ENCODE results near the gene NINJ1. TPM values are rescaled to one million over a fixed set of nuclear protein-coding genes. Genes with fewer than 3 reads are reported as not detected.
"Not testable (repeated sequence)": the region's sequence is repeated elsewhere in the genome, so short reads cannot be mapped to it uniquely, and the experiment has no call there.

The NINJ1 gene
- total RNA-seq, 1 donor from 2014 or later, result 11.0 TPM

DNA sequence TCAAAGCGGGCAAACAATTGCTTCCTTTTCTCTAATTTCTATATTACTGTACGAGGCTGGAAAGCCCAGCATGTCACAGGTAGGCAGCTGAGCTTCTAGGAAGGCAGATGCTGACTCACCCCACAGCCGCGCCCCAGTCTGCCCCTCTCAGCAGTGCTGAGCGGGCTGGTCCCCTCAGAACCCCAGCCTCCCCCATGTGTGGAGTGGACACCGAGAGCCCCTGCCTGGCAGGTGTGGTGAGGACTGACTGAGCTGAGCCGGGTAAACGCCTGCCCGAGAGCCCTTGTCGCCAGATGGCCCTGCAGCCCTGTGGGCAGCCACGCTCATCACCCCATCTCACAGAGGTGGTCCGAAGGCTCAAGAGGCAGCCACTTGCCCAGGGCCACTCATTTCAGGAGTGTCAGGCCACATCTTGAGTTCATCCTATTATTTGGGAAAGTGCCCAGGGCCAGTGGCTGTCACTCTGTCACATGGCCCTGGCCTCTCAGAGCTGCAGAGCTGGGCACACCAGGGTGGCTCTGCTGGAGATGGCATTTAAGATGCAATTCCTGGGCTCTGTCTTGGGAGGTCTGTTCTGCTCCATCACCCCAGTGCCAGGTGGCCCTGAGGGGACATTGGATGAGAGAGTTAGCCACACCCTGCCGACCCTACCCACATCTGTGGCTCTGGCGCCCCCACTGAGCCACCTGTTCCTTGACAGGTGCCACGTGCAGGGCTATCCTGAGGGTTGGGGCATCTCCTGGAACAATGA is 25.6 kb downstream of the NINJ1 start:
- no peak for DNase-seq
- ChIA-PET POLR2A (interaction anchor here (0.6 to 2.8 kb wide), 5 partner anchors 9 to 458 kb away, joined by 3 to 11 read pairs (median 4); partner anchors contain the start of gene FAM120A), CTCF (interaction anchor here (0.5 to 4.2 kb wide), 23 partner anchors 10 to 458 kb away, joined by 3 to 27 read pairs (median 4); partner anchors contain the start of genes CARD19 and FAM120AOS)
- ATAC-seq (ENCODE audit: low read depth), result peak; percentile 56
- H3K4me1 Mint-ChIP-seq, result peaks cover 28% of the 10 kb centered on the region
- intact Hi-C loops (cut with micrococcal nuclease), result loop anchor here (1.0 to 2.0 kb wide), 3 partner anchors 105 to 856 kb away; no protein-coding TSS in a partner anchor
- H3K4me3 Mint-ChIP-seq, result no peak overlapping the region
- no peaks in the 10 kb centered on the region for H3K27me3 Mint-ChIP-seq
- H3K36me3 Mint-ChIP-seq (ENCODE audit: low read depth), result peaks cover 27% of the 10 kb centered on the region
- H3K27ac Mint-ChIP-seq, result no peak overlapping the region
- H3K9me3 Mint-ChIP-seq, result no peaks in the 10 kb centered on the region
- TF ChIP-seq, protein P1, sequence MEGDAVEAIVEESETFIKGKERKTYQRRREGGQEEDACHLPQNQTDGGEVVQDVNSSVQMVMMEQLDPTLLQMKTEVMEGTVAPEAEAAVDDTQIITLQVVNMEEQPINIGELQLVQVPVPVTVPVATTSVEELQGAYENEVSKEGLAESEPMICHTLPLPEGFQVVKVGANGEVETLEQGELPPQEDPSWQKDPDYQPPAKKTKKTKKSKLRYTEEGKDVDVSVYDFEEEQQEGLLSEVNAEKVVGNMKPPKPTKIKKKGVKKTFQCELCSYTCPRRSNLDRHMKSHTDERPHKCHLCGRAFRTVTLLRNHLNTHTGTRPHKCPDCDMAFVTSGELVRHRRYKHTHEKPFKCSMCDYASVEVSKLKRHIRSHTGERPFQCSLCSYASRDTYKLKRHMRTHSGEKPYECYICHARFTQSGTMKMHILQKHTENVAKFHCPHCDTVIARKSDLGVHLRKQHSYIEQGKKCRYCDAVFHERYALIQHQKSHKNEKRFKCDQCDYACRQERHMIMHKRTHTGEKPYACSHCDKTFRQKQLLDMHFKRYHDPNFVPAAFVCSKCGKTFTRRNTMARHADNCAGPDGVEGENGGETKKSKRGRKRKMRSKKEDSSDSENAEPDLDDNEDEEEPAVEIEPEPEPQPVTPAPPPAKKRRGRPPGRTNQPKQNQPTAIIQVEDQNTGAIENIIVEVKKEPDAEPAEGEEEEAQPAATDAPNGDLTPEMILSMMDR (IDR thresholded peaks at IDR 0.05), result no peak

- TF ChIP-seq, protein P1 (IDR thresholded peaks at IDR 0.05), result no peak
- H3K27ac Mint-ChIP-seq, result no peak overlapping the region
- no peaks in the 10 kb centered on the region for H3K27me3 Mint-ChIP-seq
- peaks cover 28% of the 10 kb centered on the region for H3K4me1 Mint-ChIP-seq
- DNase-seq, result no peak
- ATAC-seq (ENCODE audit: low read depth), result no peak
- no peaks in the 10 kb centered on the region for H3K9me3 Mint-ChIP-seq
- no peak overlapping the region for H3K4me3 Mint-ChIP-seq
- ChIA-PET POLR2A (interaction anchor here (0.6 to 2.8 kb wide), 5 partner anchors 9 to 459 kb away, joined by 3 to 11 read pairs (median 4); partner anchors contain the start of gene CARD19), CTCF (interaction anchor here (1.3 to 4.2 kb wide), 5 partner anchors 11 to 459 kb away, joined by 4 to 27 read pairs (median 12); no protein-coding TSS in a partner anchor)
- peaks cover 24% of the 10 kb centered on the region for H3K36me3 Mint-ChIP-seq (ENCODE audit: low read depth)
- intact Hi-C loops (cut with micrococcal nuclease), result loop anchor here (2.0 kb wide), 1 partner anchor 857 kb away; no protein-coding TSS in a partner anchor
Measured at GRCh38 chr9:93107825-93108161, 26.3 kb downstream of the NINJ1 start.

GRCh38 chr9:93107151-93107824 is 26.8 kb downstream of the NINJ1 start:
- no peak overlapping the region for H3K4me3 Mint-ChIP-seq
- no peaks in the 10 kb centered on the region for H3K27me3 Mint-ChIP-seq
- CTCF ChIA-PET, result interaction anchor here (3.2 to 4.2 kb wide), 2 partner anchors 12 to 459 kb away, joined by 12 to 27 read pairs; no protein-coding TSS in a partner anchor
- H3K9me3 Mint-ChIP-seq, result no peaks in the 10 kb centered on the region
- peaks cover 24% of the 10 kb centered on the region for H3K36me3 Mint-ChIP-seq (ENCODE audit: low read depth)
- TF ChIP-seq, protein P1 (IDR thresholded peaks at IDR 0.05), result no peak
- no peak for DNase-seq
- POLR2A ChIA-PET, result interaction anchor here (0.7 to 2.8 kb wide), 3 partner anchors 11 to 459 kb away, joined by 4 to 11 read pairs (median 4); partner anchors contain the start of gene CARD19
- H3K4me1 Mint-ChIP-seq, result peaks cover 28% of the 10 kb centered on the region
- no peak overlapping the region for H3K27ac Mint-ChIP-seq
- intact Hi-C loops (cut with micrococcal nuclease), result no loop called here
- no peak for ATAC-seq (ENCODE audit: low read depth)

DNA sequence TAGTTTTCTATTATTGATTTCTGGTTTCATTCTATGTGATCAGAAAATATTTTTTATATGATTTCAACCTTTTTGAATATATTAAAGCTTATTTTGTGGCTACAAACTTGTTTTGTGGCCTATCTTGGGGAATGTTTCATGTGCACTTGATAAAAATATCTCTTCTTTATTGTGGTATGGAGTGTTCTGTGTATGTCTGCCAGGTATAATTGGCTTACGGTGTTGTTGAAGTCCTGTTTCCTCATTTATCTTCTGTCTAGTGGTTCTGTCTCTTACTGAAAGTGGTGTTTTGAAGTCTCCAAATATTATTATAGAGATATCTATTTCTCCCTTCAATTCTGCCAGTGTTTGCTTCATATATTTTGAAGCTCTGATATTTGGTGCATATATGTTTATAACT is 28.4 kb downstream of the NINJ1 start:
- H3K4me1 Mint-ChIP-seq, result peaks cover 20% of the 10 kb centered on the region
- POLR2A ChIA-PET, result no interaction called here
- H3K27me3 Mint-ChIP-seq, result no peaks in the 10 kb centered on the region
- H3K9me3 Mint-ChIP-seq, result no peaks in the 10 kb centered on the region
- H3K27ac Mint-ChIP-seq, result no peak overlapping the region
- H3K4me3 Mint-ChIP-seq, result no peak overlapping the region
- CTCF ChIA-PET, result interaction anchor here (0.7 to 4.2 kb wide), 3 partner anchors 13 to 452 kb away, joined by 3 to 27 read pairs (median 4); no protein-coding TSS in a partner anchor
- H3K36me3 Mint-ChIP-seq (ENCODE audit: low read depth), result peaks cover 21% of the 10 kb centered on the region
- intact Hi-C loops (cut with micrococcal nuclease), result no loop called here
- TF ChIP-seq, protein P1 (IDR thresholded peaks at IDR 0.05), result no peak
- no peak for ATAC-seq (ENCODE audit: low read depth)
- no peak for DNase-seq

- CTCF ChIA-PET; H3K9me3 Mint-ChIP-seq; H3K27ac Mint-ChIP-seq; H3K27me3 Mint-ChIP-seq; ATAC-seq (ENCODE audit: low read depth); DNase-seq; H3K4me3 Mint-ChIP-seq; POLR2A ChIA-PET; intact Hi-C loops (cut with micrococcal nuclease): not testable (repeated sequence)
- H3K4me1 Mint-ChIP-seq, result peaks cover 39% of the 10 kb centered on the region
- H3K36me3 Mint-ChIP-seq (ENCODE audit: low read depth), result peaks cover 19% of the 10 kb centered on the region
Measured at GRCh38 chr9:93101086-93101485, 33.0 kb downstream of the NINJ1 start.
